SHP77 treated with DMSO at 0.1 percent for 48 hours (cell line): ENCODE results near the gene DNAI1.
A peak's percentile ranks its signal among the peaks of the same experiment; 100 is the strongest.

ENCODE experiments used
- DNase-seq: peaks from one replicate; lab custom pipeline; 2025; lab: John Stamatoyannopoulos, UW

The DNAI1 gene

GRCh38 chr9:34557426-34558321 lies 99.1 kb downstream of the DNAI1 start:
- no peak for DNase-seq

GRCh38 chr9:34558364-34558763 lies 99.8 kb downstream of the DNAI1 start:
- DNase-seq = no peak

- peak; percentile 12 for DNase-seq
Observed at GRCh38 chr9:34558919-34559623, 100.5 kb downstream of the DNAI1 start.

GRCh38 chr9:34559624-34560455 lies 101.2 kb downstream of the DNAI1 start:
- DNase-seq = no peak

GRCh38 chr9:34560599-34561214 lies 102.1 kb downstream of the DNAI1 start:
- no peak for DNase-seq

- DNase-seq = no peak
Observed at GRCh38 chr9:34562135-34562745, 103.6 kb downstream of the DNAI1 start.

GRCh38 chr9:34563262-34563661 lies 104.7 kb downstream of the DNAI1 start:
- DNase-seq = no peak

- DNase-seq = no peak
Observed at GRCh38 chr9:34564617-34565016, 106.0 kb downstream of the DNAI1 start.

GRCh38 chr9:34565856-34566255 lies 107.3 kb downstream of the DNAI1 start:
- no peak for DNase-seq

- DNase-seq = no peak
Observed at GRCh38 chr9:34566322-34566721, 107.7 kb downstream of the DNAI1 start.

GRCh38 chr9:34566972-34567371 lies 108.4 kb downstream of the DNAI1 start:
- no peak for DNase-seq

GRCh38 chr9:34568133-34568532 lies 109.5 kb downstream of the DNAI1 start:
- DNase-seq = no peak

GRCh38 chr9:34568774-34569173 lies 110.2 kb downstream of the DNAI1 start:
- no peak for DNase-seq

GRCh38 chr9:34570376-34570775 lies 111.8 kb downstream of the DNAI1 start:
- no peak for DNase-seq
